Measurements from ENCODE around the gene ZNF283. TPM values are rescaled to one million over a fixed set of nuclear protein-coding genes. Genes with fewer than 3 reads are reported as not detected.

Gene ZNF283
- 10 to 100 TPM in 1 of 4 donors, 1 to 10 TPM in 3; 1.3 to 15.1 (median 3.1) TPM for polyA plus RNA-seq
- long read RNA-seq, donor 1, full-length matches to known transcripts = 1 of 1 reads
- long read RNA-seq, donor 1, partial matches to known transcripts = 0 of 1 reads
- long read RNA-seq, donor 1, other reads (novel, unspliced or antisense) = 0 of 1 reads
- long read RNA-seq, donor 2 = 0 reads
- long read RNA-seq, donor 3 = 0 reads
- long read RNA-seq, donor 4 = 0 reads
- long read RNA-seq, donor 5 = 0 reads
- long read RNA-seq, donor 6 = 0 reads
- long read RNA-seq, donor 7 = 0 reads
- long read RNA-seq, donor 8 = 0 reads
- long read RNA-seq, donor 9 = 0 reads
- long read RNA-seq, donor 10 = 0 reads

DNA sequence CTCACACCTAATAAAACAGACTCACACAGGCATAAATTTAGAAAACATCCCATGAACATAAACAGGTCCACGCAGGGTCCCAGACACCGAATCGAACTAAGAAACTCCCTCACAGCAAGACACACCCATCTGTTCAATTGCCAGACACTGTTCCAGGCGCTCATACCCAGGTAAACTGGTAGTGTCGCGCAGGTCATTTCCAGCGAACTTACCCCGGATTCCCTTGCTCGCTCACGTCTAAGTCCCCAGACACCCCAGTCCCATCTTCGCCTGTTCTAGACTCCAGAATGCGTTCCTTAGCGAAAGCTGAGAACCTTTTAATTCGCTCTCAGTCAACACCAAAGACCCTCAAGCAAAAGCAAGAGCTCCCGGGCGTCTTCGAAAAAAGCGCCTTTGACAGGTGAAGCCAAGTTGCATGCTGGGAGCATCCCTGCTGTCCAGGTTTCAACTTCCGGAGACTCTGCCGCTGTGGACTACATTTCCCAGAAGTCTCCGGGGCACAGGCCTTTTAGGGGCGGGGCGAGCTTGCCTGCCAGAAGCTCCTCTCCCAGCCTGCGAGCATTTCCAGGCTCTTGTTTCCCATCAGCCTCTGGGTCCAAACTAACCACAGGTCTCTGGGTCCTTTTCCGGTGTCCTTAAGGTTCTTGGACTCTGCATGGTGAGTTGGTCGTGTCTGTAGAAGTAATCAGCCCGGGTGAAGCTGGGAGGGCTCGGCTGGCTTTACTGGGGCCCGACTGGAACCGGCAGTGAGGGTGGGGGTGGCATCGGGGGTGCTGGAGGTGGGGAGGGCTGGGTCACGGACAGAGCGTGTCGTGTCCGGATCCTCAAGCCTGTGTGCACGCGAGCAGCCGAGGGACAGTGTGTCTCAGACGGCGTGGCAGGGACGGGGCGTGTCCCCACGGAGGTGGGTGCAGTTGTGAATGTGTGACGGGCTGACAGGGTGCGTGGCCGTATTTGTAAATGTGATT, at the start of gene ZNF283:
TSS of gene ZNF283 (plus strand) at position 535 of the 968 bp plus-strand sequence. CDS start 6,184 bp downstream, outside the sequence.
- H3K27me3 ChIP-seq (ENCODE audit: control insufficient read depth in 3 of 3, insufficient read depth in 3 of 3, low read length in 3 of 3) = peaks cover 0 to 3% (median 0%) of the 10 kb centered on the region in 3 donors
- FAIRE-seq = no peak

DNA sequence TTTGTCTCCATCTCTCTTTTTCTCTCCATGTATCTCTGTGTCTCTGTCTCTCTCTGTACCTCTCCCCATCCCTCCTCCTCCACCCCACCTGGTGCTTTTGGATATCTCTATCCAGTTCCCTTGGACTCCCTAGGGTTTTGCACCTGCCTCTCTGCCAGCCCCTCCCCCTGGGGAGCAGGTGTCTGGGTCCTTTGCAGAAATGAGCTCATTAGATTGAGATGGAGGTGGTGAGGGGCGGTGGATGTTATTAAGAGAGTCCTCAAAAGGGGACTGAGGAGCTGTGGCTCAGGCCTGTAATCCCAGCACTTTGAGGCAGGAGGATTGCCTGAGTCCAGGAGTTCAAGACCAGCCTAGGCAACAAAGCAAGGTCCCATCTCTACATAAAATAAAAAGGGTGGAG, 48.5 kb upstream of the ZNF283 start:
- DNase-seq (no peak), FAIRE-seq (no peak)
- Histone ChIP-seq H3K4me3 (ENCODE audit: low read depth in 1 of 3, low read length in 3 of 3) (no peak overlapping the region), H3K9me3 (ENCODE audit: control insufficient read depth in 2 of 2, insufficient read depth in 1 of 2, low read depth in 1 of 2, low read length in 1 of 2) (no peaks in the 10 kb centered on the region), H3K36me3 (ENCODE audit: control insufficient read depth in 3 of 3, insufficient read depth in 2 of 3, low read depth in 1 of 3, low read length in 3 of 3) (no peaks in the 10 kb centered on the region), H3K4me1 (ENCODE audit: control insufficient read depth in 3 of 3, insufficient read depth in 2 of 3, low read depth in 1 of 3, low read length in 2 of 3) (peaks cover 0 to 34% (median 0%) of the 10 kb centered on the region in 3 donors), H3K27ac (ENCODE audit: low read depth in 1 of 3, low read length in 2 of 3) (no peak overlapping the region), H3K27me3 (ENCODE audit: control insufficient read depth in 3 of 3, insufficient read depth in 3 of 3, low read length in 3 of 3) (peaks cover 0 to 4% (median 0%) of the 10 kb centered on the region in 3 donors)
- 29 to 62% (median 56%) methylated on average over 1 of the region's 1 CpG for WGBS, 3 donors

More for the DNA sequence above, at the start of gene ZNF283:
- Histone ChIP-seq H3K36me3 (ENCODE audit: control insufficient read depth in 3 of 3, insufficient read depth in 2 of 3, low read depth in 1 of 3, low read length in 3 of 3) (peaks cover 5 to 23% (median 10%) of the 10 kb centered on the region in 3 donors), H3K4me3 (ENCODE audit: low read depth in 1 of 3, low read length in 3 of 3) (peak within 1 kb of the TSS; percentile 55 to 79 (median 63)), H3K4me1 (ENCODE audit: control insufficient read depth in 3 of 3, insufficient read depth in 2 of 3, low read depth in 1 of 3, low read length in 2 of 3) (peaks cover 0 to 4% (median 3%) of the 10 kb centered on the region in 3 donors), H3K9me3 (ENCODE audit: control insufficient read depth in 2 of 2, insufficient read depth in 1 of 2, low read depth in 1 of 2, low read length in 1 of 2) (peaks cover 2 to 16% of the 10 kb centered on the region in 2 donors), H3K27ac (ENCODE audit: low read depth in 1 of 3, low read length in 2 of 3) (peak within 1 kb of the TSS; percentile 24 to 63 (median 55))
- DNase-seq = peak; percentile 95 to 97
- 7 to 15% (median 12%) methylated on average over 46 of the region's 46 CpGs for WGBS, 3 donors

DNA sequence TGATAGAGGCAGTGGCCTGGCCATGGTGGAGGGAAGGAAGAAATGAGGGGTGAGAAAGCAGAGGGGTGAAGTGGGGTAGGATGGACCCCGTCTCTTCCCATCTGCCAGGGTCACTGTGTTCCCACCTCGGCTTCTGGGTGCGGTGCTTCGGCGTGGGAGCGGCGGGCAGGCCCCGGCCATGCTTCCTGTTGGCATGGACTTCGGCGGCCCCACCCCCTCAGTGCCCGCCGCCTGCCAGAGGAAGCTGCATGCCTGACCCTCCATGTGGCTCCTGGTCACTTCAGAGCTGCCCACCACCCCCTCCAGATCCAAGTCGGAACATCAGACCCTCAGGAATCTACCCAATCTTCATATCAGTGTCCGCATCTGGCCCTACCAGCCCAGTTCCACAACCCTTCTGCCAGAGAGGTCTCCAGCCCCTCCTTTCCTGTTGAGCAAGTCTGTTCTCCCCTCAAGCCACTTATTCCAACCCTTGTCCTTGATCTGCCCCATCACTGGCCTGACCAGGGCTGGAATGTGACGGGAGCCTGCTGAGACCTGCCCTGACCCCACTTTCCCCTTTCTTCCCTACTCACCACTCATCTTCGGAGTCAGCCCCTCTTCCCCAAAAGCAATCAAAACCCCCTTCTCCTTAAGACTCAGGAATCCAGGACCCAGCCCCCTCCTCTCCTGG, 47.8 kb upstream of the ZNF283 start:
- DNase-seq = no peak
- H3K27ac ChIP-seq (ENCODE audit: low read depth in 1 of 3, low read length in 2 of 3) = no peak overlapping the region
- H3K36me3 ChIP-seq (ENCODE audit: control insufficient read depth in 3 of 3, insufficient read depth in 2 of 3, low read depth in 1 of 3, low read length in 3 of 3) = no peaks in the 10 kb centered on the region
- H3K27me3 ChIP-seq (ENCODE audit: control insufficient read depth in 3 of 3, insufficient read depth in 3 of 3, low read length in 3 of 3) = no peaks in the 10 kb centered on the region
- H3K4me1 ChIP-seq (ENCODE audit: control insufficient read depth in 3 of 3, insufficient read depth in 2 of 3, low read depth in 1 of 3, low read length in 2 of 3) = peaks cover 0 to 34% (median 0%) of the 10 kb centered on the region in 3 donors
- 48 to 54% (median 52%) methylated on average over 13 to 16 of the region's 16 CpGs for WGBS, 3 donors
- H3K9me3 ChIP-seq (ENCODE audit: control insufficient read depth in 2 of 2, insufficient read depth in 1 of 2, low read depth in 1 of 2, low read length in 1 of 2) = no peaks in the 10 kb centered on the region
- no peak for FAIRE-seq
- no peak overlapping the region for H3K4me3 ChIP-seq (ENCODE audit: low read depth in 1 of 3, low read length in 3 of 3)

GRCh38 chr19:43779820-43780219, 47.3 kb upstream of the ZNF283 start:
- H3K4me1 ChIP-seq (ENCODE audit: control insufficient read depth in 3 of 3, insufficient read depth in 2 of 3, low read depth in 1 of 3, low read length in 2 of 3) = peaks cover 0 to 31% (median 0%) of the 10 kb centered on the region in 3 donors
- FAIRE-seq = no peak
- H3K36me3 ChIP-seq (ENCODE audit: control insufficient read depth in 3 of 3, insufficient read depth in 2 of 3, low read depth in 1 of 3, low read length in 3 of 3) = no peaks in the 10 kb centered on the region
- DNase-seq = peak in 1 of 2 donors; percentile 21
- no peaks in the 10 kb centered on the region for H3K27me3 ChIP-seq (ENCODE audit: control insufficient read depth in 3 of 3, insufficient read depth in 3 of 3, low read length in 3 of 3)
- no peak overlapping the region for H3K27ac ChIP-seq (ENCODE audit: low read depth in 1 of 3, low read length in 2 of 3)
- WGBS, 3 donors = 15 to 37% (median 25%) methylated on average over 3 of the region's 3 CpGs
- H3K9me3 ChIP-seq (ENCODE audit: control insufficient read depth in 2 of 2, insufficient read depth in 1 of 2, low read depth in 1 of 2, low read length in 1 of 2) = no peaks in the 10 kb centered on the region
- H3K4me3 ChIP-seq (ENCODE audit: low read depth in 1 of 3, low read length in 3 of 3) = peak overlapping the region in 1 of 3 donors; percentile 38

DNA sequence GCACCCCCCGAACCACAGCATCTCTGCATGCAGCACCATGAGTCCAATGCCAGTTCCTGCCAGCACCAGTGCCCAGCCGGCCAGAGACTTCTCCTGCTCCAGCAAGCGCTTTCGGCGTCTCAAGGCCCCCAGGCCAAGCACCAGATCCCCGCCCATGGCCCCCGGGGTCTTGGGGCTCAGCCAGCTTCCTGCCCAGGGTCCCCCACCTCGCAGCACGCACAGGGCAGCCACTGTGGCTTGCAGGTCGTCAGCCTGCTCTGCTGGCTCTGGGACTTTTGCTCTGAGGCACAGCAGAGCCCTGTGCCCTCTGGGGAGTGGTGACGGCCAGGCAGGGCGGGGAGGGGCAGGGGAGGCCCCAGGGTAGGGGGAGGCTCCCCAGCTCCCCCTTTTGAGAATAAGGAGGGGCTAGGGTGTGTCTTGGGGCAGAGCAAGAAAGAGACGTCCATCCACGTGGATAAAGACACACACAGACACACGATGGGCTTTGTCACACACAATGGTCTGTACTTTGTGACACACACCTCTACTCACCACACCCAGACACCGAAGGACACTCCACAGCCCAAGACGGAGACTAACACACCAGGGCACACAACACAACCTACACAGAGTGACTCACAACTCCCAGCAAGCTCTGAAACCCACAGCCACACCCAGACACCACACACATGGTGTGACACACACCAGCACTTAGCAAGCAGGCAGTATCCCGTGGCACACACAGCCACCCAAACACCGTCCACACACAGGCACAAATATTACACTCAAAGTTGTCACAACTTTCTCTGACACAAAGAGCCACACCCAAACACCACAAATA, 46.2 kb upstream of the ZNF283 start, which contains the start of gene KCNN4:
TSS of gene KCNN4 (minus strand) at position 268 of the 820 bp plus-strand sequence. CDS start at position 156, 112 bp downstream.
- FAIRE-seq (no peak), DNase-seq (peak; percentile 59 to 61)
- H3K4me3 ChIP-seq (ENCODE audit: low read depth in 1 of 3, low read length in 3 of 3) = peak within 1 kb of the TSS in 2 of 3 donors; percentile 24 to 38
- WGBS, 3 donors = 7 to 22% (median 20%) methylated on average over 17 to 19 of the region's 19 CpGs
- no peaks in the 10 kb centered on the region for H3K27me3 ChIP-seq (ENCODE audit: control insufficient read depth in 3 of 3, insufficient read depth in 3 of 3, low read length in 3 of 3)
- H3K4me1 ChIP-seq (ENCODE audit: control insufficient read depth in 3 of 3, insufficient read depth in 2 of 3, low read depth in 1 of 3, low read length in 2 of 3) = peaks cover 0 to 24% (median 2%) of the 10 kb centered on the region in 3 donors
- H3K9me3 ChIP-seq (ENCODE audit: control insufficient read depth in 2 of 2, insufficient read depth in 1 of 2, low read depth in 1 of 2, low read length in 1 of 2) = no peaks in the 10 kb centered on the region
- peak within 1 kb of the TSS in 1 of 3 donors; percentile 15 for H3K27ac ChIP-seq (ENCODE audit: low read depth in 1 of 3, low read length in 2 of 3)
- H3K36me3 ChIP-seq (ENCODE audit: control insufficient read depth in 3 of 3, insufficient read depth in 2 of 3, low read depth in 1 of 3, low read length in 3 of 3) = no peaks in the 10 kb centered on the region

- 72 to 83% (median 74%) methylated on average over 14 of the region's 14 CpGs for WGBS, 3 donors
- Histone ChIP-seq H3K4me1 (ENCODE audit: control insufficient read depth in 3 of 3, insufficient read depth in 2 of 3, low read depth in 1 of 3, low read length in 2 of 3) (peaks cover 0 to 24% (median 2%) of the 10 kb centered on the region in 3 donors), H3K27ac (ENCODE audit: low read depth in 1 of 3, low read length in 2 of 3) (no peak overlapping the region), H3K9me3 (ENCODE audit: control insufficient read depth in 2 of 2, insufficient read depth in 1 of 2, low read depth in 1 of 2, low read length in 1 of 2) (no peaks in the 10 kb centered on the region), H3K36me3 (ENCODE audit: control insufficient read depth in 3 of 3, insufficient read depth in 2 of 3, low read depth in 1 of 3, low read length in 3 of 3) (no peaks in the 10 kb centered on the region), H3K4me3 (ENCODE audit: low read depth in 1 of 3, low read length in 3 of 3) (no peak overlapping the region), H3K27me3 (ENCODE audit: control insufficient read depth in 3 of 3, insufficient read depth in 3 of 3, low read length in 3 of 3) (no peaks in the 10 kb centered on the region)
- DNase-seq = no peak
- FAIRE-seq = no peak
Observed at GRCh38 chr19:43781630-43782310, 45.4 kb upstream of the ZNF283 start.

DNA sequence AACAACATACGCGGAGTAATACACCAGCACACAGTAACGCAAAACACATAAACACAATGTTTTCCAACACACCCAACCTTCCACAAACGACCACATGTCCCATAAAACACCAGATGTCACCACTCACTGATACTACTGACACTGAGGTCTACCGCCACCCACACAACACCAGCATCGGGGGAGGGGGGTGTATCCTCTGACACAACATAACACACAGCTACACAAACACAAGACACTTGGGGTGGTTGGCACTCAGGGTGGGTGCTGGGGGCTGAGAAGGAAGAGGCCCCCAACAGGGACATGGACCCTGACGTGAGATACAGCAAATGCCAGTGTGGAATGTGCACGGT, 44.8 kb upstream of the ZNF283 start:
- no peak for FAIRE-seq
- H3K27me3 ChIP-seq (ENCODE audit: control insufficient read depth in 3 of 3, insufficient read depth in 3 of 3, low read length in 3 of 3) = no peaks in the 10 kb centered on the region
- whole genome bisulfite sequencing, 3 donors = 50 to 58% (median 52%) methylated on average over 8 of the region's 8 CpGs
- no peak for DNase-seq
- no peak overlapping the region for H3K27ac ChIP-seq (ENCODE audit: low read depth in 1 of 3, low read length in 2 of 3)
- no peaks in the 10 kb centered on the region for H3K9me3 ChIP-seq (ENCODE audit: control insufficient read depth in 2 of 2, insufficient read depth in 1 of 2, low read depth in 1 of 2, low read length in 1 of 2)
- no peak overlapping the region for H3K4me3 ChIP-seq (ENCODE audit: low read depth in 1 of 3, low read length in 3 of 3)
- no peaks in the 10 kb centered on the region for H3K36me3 ChIP-seq (ENCODE audit: control insufficient read depth in 3 of 3, insufficient read depth in 2 of 3, low read depth in 1 of 3, low read length in 3 of 3)
- peaks cover 0 to 24% (median 2%) of the 10 kb centered on the region in 3 donors for H3K4me1 ChIP-seq (ENCODE audit: control insufficient read depth in 3 of 3, insufficient read depth in 2 of 3, low read depth in 1 of 3, low read length in 2 of 3)
